ENCODE data around the gene FHL3. TPM values are rescaled to one million over a fixed set of nuclear protein-coding genes. Genes with fewer than 3 reads are reported as not detected.

Gene FHL3
- total and polyA plus RNA-seq, 2 donors (not counting 1 experiment from before 2014, with no cell fraction given), result 0.15 to 2.2 TPM

DNA sequence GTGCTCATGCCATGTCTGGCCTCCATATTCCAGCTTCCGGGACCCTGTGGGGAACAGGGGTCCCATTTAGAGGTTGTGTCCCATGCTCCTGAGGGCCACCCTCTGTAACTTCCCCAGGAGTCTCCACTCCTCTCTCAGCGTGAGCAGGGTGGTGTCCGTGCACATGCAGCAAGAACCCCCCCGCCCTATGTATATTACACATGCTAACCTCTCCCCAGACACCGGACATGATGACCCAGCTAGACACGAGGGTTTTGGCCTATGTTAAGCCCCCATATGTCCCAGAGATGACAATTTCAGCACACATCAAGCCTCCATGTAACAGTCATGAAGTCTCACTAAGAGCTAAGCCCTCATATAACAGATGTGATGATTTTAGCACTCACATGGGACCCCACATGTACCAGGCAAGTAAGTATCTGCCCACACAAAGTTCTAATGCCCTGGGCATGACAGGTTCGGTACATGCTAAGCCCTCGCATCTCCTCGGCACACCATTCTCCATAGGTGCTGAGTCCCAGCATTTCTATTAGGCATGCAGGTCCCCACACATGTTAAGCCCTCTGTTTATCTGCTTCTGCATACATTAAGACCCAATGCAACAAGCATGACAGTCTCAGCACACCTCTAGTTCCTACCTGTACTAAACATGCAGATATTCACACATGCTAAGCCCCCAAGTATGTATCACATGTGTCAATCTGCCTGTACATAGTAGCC lies 7.1 kb downstream of the FHL3 start:
- ATAC-seq (ENCODE audit: low read depth) (no peak), DNase-seq (no peak)
- peaks cover 15% of the 10 kb centered on the region for H3K4me1 Mint-ChIP-seq
- no peaks in the 10 kb centered on the region for H3K79me2 ChIP-seq (ENCODE audit: control insufficient read depth, insufficient read depth, low read length)
- no peak overlapping the region for H3K4me3 Mint-ChIP-seq
- no peak overlapping the region for H3K4me3 ChIP-seq (ENCODE audit: control extremely low read depth in 1 of 5, extremely low read depth in 1 of 5, insufficient read depth in 1 of 5, low read depth in 2 of 5, low read length in 4 of 5)
- WGBS (ENCODE audit: insufficient coverage), result 89% methylated on average over 9 of the region's 9 CpGs
- H3K36me3 ChIP-seq (replicated peaks in 1 of 2; ENCODE audit: control extremely low read depth in 1 of 2, control insufficient read depth in 1 of 2, extremely low read depth in 1 of 2, insufficient read depth in 2 of 2, low read length in 1 of 2), result no peaks in the 10 kb centered on the region
- no peaks in the 10 kb centered on the region for H3K27me3 ChIP-seq (replicated peaks in 1 of 4; ENCODE audit: control extremely low read depth in 1 of 4, control insufficient read depth in 3 of 4, insufficient read depth in 4 of 4, low read length in 3 of 4)
- no peaks in the 10 kb centered on the region for H3K9me3 Mint-ChIP-seq (ENCODE audit: insufficient read depth)
- H3K4me1 ChIP-seq (ENCODE audit: control insufficient read depth in 2 of 2, insufficient read depth in 2 of 2, low read length in 2 of 2), result peaks cover 9 to 15% of the 10 kb centered on the region in 2 donors
- H3K9me3 ChIP-seq (ENCODE audit: control extremely low read depth in 1 of 3, control insufficient read depth in 2 of 3, insufficient read depth in 1 of 3, low read length in 2 of 3), result no peaks in the 10 kb centered on the region
- no peak overlapping the region for H3K27ac ChIP-seq (ENCODE audit: low read length in 2 of 2)
- CTCF ChIA-PET, result no interaction called here
- no peak overlapping the region for H3K27ac Mint-ChIP-seq
- no peak for TF ChIP-seq EZH2 (IDR thresholded peaks at IDR 0.05; ENCODE audit: borderline replicate concordance, insufficient read depth, low read depth, low read length, poor library complexity, severe bottlenecking)
- TF ChIP-seq, protein P1, sequence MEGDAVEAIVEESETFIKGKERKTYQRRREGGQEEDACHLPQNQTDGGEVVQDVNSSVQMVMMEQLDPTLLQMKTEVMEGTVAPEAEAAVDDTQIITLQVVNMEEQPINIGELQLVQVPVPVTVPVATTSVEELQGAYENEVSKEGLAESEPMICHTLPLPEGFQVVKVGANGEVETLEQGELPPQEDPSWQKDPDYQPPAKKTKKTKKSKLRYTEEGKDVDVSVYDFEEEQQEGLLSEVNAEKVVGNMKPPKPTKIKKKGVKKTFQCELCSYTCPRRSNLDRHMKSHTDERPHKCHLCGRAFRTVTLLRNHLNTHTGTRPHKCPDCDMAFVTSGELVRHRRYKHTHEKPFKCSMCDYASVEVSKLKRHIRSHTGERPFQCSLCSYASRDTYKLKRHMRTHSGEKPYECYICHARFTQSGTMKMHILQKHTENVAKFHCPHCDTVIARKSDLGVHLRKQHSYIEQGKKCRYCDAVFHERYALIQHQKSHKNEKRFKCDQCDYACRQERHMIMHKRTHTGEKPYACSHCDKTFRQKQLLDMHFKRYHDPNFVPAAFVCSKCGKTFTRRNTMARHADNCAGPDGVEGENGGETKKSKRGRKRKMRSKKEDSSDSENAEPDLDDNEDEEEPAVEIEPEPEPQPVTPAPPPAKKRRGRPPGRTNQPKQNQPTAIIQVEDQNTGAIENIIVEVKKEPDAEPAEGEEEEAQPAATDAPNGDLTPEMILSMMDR (IDR thresholded peaks at IDR 0.05), result no peak
- H3K27me3 Mint-ChIP-seq, result peaks cover 2% of the 10 kb centered on the region
- intact Hi-C loops (cut with micrococcal nuclease), result loop anchor here (10.0 kb wide), 1 partner anchor 477 kb away; no protein-coding TSS in a partner anchor
- H2AFZ ChIP-seq (ENCODE audit: insufficient read depth, low read depth, low read length, poor library complexity, severe bottlenecking), result no peak overlapping the region
- no peak overlapping the region for H3K4me2 ChIP-seq (replicated peaks; ENCODE audit: low read depth, low read length, poor library complexity, severe bottlenecking)
- POLR2A ChIA-PET, result interaction anchor here (0.6 kb wide), 1 partner anchor 14 kb away, joined by 11 read pairs; no protein-coding TSS in a partner anchor
- H4K20me1 ChIP-seq (ENCODE audit: control insufficient read depth, insufficient read depth, low read length, poor library complexity, severe bottlenecking), result no peaks in the 10 kb centered on the region
- no peak overlapping the region for H3K9ac ChIP-seq (ENCODE audit: low read length)
